GM23338 (cell line): Measurements from ENCODE around the gene LRRC47. TPM values are rescaled to one million over a fixed set of nuclear protein-coding genes. Genes with fewer than 3 reads are reported as not detected.

Source experiments
- ATAC-seq: fragments of 200-7000 bp; cut with Tn5 transposase; 3 replicates; pipeline ENCODE4 v1.9.1; 2020
- DNase-seq: peaks from one replicate; pipeline ENCODE4 v3.0.0-alpha.2; 2015; ENCODE audit warnings: low spot score
- H2AFZ ChIP-seq: fragments of 200-600 bp; sonication (generic); 2 replicates; pipeline ENCODE4 v1.8.0; 2016; ENCODE audit warnings: antibody characterized with exemption, mild to moderate bottlenecking, moderate library complexity
- H3F3A ChIP-seq: fragments of 200-600 bp; sonication (generic); replicated peaks from 2 replicates; pipeline ENCODE4 v1.8.0; 2017; ENCODE audit warnings: antibody characterized with exemption, mixed run types, low read depth
- H3K27ac ChIP-seq: fragments of 200-600 bp; sonication (generic); 2 replicates; pipeline ENCODE4 v1.6.1; 2016; ENCODE audit warnings: low read depth
- H3K27me3 ChIP-seq: fragments of 200-600 bp; sonication (generic); 2 replicates; pipeline ENCODE4 v1.8.0; 2016; ENCODE audit warnings: mild to moderate bottlenecking, mixed run types, moderate library complexity; ENCODE audit not compliant: insufficient read depth
- H3K36me3 ChIP-seq: fragments of 200-600 bp; sonication (generic); 2 replicates; pipeline ENCODE4 v1.8.0; 2016; ENCODE audit warnings: mild to moderate bottlenecking; ENCODE audit not compliant: insufficient read depth
- H3K4me1 ChIP-seq: fragments of 200-600 bp; sonication (generic); 2 replicates; pipeline ENCODE4 v1.8.0; 2016; ENCODE audit warnings: mild to moderate bottlenecking, moderate library complexity; ENCODE audit not compliant: insufficient read depth
- H3K4me2 ChIP-seq: fragments of 200-600 bp; sonication (generic); 2 replicates; pipeline ENCODE4 v1.7.1; 2017; ENCODE audit warnings: mixed run types
- H3K4me3 ChIP-seq: fragments of 200-600 bp; sonication (generic); 2 replicates; pipeline ENCODE4 v1.6.1; 2016; ENCODE audit warnings: mixed run types
- H3K79me2 ChIP-seq: fragments of 200-600 bp; sonication (generic); replicated peaks from 2 replicates; pipeline ENCODE4 v1.8.0; 2017; ENCODE audit warnings: mild to moderate bottlenecking; ENCODE audit not compliant: insufficient read depth
- H3K9me2 ChIP-seq: fragments of 200-600 bp; sonication (generic); 2 replicates; pipeline ENCODE4 v1.8.0; 2017; ENCODE audit not compliant: insufficient read depth
- H4K20me1 ChIP-seq: fragments of 200-600 bp; sonication (generic); replicated peaks from 2 replicates; pipeline ENCODE4 v1.8.0; 2017; ENCODE audit warnings: mild to moderate bottlenecking; ENCODE audit not compliant: insufficient read depth
- H3K27ac Mint-ChIP-seq: 2 replicates; pipeline ENCODE4 v1.8.0; 2020; ENCODE audit warnings: inconsistent platforms, mild to moderate bottlenecking, moderate library complexity, mixed read lengths
- H3K27me3 Mint-ChIP-seq: 3 replicates; pipeline ENCODE4 v1.8.0; 2022; ENCODE audit warnings: low read depth, mild to moderate bottlenecking, moderate library complexity, mixed read lengths, inconsistent platforms; ENCODE audit not compliant: insufficient read depth, poor library complexity
- H3K36me3 Mint-ChIP-seq: 3 replicates; pipeline ENCODE4 v1.8.0; 2021; ENCODE audit warnings: low read depth, mild to moderate bottlenecking, inconsistent platforms, moderate library complexity, mixed read lengths
- H3K4me1 Mint-ChIP-seq: 3 replicates; pipeline ENCODE4 v1.8.0; 2020; ENCODE audit warnings: mild to moderate bottlenecking, inconsistent platforms, mixed read lengths
- H3K4me3 Mint-ChIP-seq: 3 replicates; pipeline ENCODE4 v1.8.0; 2021; ENCODE audit warnings: moderate library complexity, mild to moderate bottlenecking, inconsistent platforms, mixed read lengths
- H3K9me3 Mint-ChIP-seq: 3 replicates; pipeline ENCODE4 v1.8.0; 2020; ENCODE audit warnings: moderate library complexity, mild to moderate bottlenecking, inconsistent platforms, mixed read lengths
- CREB1 ChIP-seq: fragments of 250-450 bp; sonication (Bioruptor Pico); IDR thresholded peaks from 2 replicates; pipeline ENCODE4 v1.5.0; 2020; ENCODE audit warnings: low read depth, mild to moderate bottlenecking, moderate library complexity
- CTCF ChIP-seq, 2 experiments: fragments of 200-600 bp in 1 of 2; sonication (generic) in 1 of 2; conservative IDR thresholded peaks; 2 replicates each; pipeline versions ENCODE4 v1.5.1 to v1.6.1; 2016 to 2017; ENCODE audit warnings: antibody characterized with exemption in 2 of 2, low read depth in 2 of 2, mild to moderate bottlenecking in 2 of 2, moderate library complexity in 1 of 2
- EZH2 ChIP-seq: fragments of 200-600 bp; sonication (generic); IDR thresholded peaks from one replicate; pipeline ENCODE4 v1.8.0; 2017; ENCODE audit warnings: antibody characterized with exemption, mild to moderate bottlenecking, low read depth; ENCODE audit not compliant: unreplicated experiment
- EZH2phosphoT487 ChIP-seq: fragments of 200-600 bp; sonication (generic); IDR thresholded peaks from one replicate; pipeline ENCODE4 v1.8.1; 2018; ENCODE audit warnings: antibody characterized with exemption; ENCODE audit not compliant: unreplicated experiment
- JUNB ChIP-seq: IDR thresholded peaks from one replicate; pipeline ENCODE4 v1.6.1; 2016; ENCODE audit warnings: antibody characterized with exemption; ENCODE audit not compliant: unreplicated experiment
- STAT1 ChIP-seq: IDR thresholded peaks from one replicate; pipeline ENCODE4 v1.6.1; 2016; ENCODE audit warnings: antibody characterized with exemption; ENCODE audit not compliant: unreplicated experiment
- ZNF331 ChIP-seq: fragments of 250-450 bp; sonication (Bioruptor Pico); IDR thresholded peaks from 2 replicates; pipeline ENCODE4 v1.5.0; 2020; ENCODE audit warnings: low read depth, mild to moderate bottlenecking, moderate library complexity
- polyA plus RNA-seq: library from polyadenylated mRNA; unstranded; fragments of >200 nt; fragmentation: Nextera tagmentation; extraction: Ambion mirVana; gene quantifications from 2 replicates; pipeline ENCODE4 v1.2.1, GENCODE V29; 2016
- total RNA-seq: library from RNA; depleted of rRNA; stranded (reverse); fragments of >200 nt; shearing (Covaris generic); gene quantifications from 2 replicates; pipeline ENCODE4 v1.2.3, GENCODE V29; 2014
- TF ChIP-seq, protein P1 (sequence below): IDR thresholded peaks from 2 replicates; pipeline ENCODE4 v1.6.1; 2016; ENCODE audit warnings: antibody characterized with exemption
- TF ChIP-seq, protein P2 (sequence below): IDR thresholded peaks from one replicate; pipeline ENCODE4 v1.6.1; 2018; ENCODE audit warnings: antibody characterized with exemption; ENCODE audit not compliant: unreplicated experiment

Gene LRRC47
- total and polyA plus RNA-seq, 2 experiments from 2014 or later = 15.8 to 76.8 TPM

DNA sequence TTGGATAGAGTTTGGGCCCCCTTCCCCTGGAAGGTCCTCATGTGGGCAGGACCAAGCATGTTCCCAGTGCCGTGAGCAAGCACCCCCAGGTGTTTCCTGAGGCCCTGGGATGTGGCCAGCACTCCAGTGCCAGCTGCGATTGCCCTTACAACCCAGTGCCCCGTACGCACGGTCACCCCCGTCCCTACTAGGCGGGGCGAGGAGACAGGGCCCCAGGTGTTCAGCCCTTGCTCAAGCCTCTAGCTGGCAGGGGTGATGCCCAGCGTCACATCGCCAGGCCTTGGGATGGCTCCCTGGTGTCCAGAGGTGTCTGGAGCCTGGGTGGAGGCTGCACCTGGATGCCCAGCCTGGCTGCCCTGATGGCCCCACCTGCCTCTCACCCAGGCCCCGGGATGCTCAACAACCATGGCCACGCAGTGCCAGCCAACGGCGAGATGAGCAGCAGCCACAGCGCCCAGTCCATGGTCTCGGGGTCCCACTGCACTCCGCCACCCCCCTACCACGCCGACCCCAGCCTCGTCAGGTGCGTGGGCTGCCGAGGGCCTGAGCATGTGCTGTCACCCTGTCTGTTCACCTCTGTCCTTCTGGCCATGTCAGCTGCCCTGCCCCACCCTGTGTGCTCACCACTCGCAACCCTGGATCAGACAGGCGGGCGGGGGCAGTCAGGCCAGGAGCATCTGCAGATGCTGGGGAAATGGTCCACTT, 65.6 kb downstream of the LRRC47 start:
- no peak for ATAC-seq
- Histone ChIP-seq H3K79me2 (no peaks in the 10 kb centered on the region), H3K9me2 (no peaks in the 10 kb centered on the region), H3K36me3 (no peaks in the 10 kb centered on the region), H3K4me3 (no peak overlapping the region), H3K4me1 (peaks cover 12% of the 10 kb centered on the region; the same call in 1 of the 2 replicates), H3F3A (0 out of 2 replicates have a peak, but pooled peaks cover 3% of the 10 kb centered on the region), H3K4me2 (no peak overlapping the region), H3K27me3 (no peaks in the 10 kb centered on the region), H3K27ac (no peak overlapping the region), H4K20me1 (no peaks in the 10 kb centered on the region; the same call in 1 of the 2 replicates), H2AFZ (no peak overlapping the region)
- no peak overlapping the region for H3K4me3 Mint-ChIP-seq
- peaks cover under 1% of the 10 kb centered on the region; the same call in 1 of the 3 replicates for H3K36me3 Mint-ChIP-seq
- no peak for DNase-seq
- H3K9me3 Mint-ChIP-seq = 0 out of 3 replicates have a peak, but pooled peaks cover 2% of the 10 kb centered on the region
- H3K27ac Mint-ChIP-seq = no peak overlapping the region
- peaks cover 12% of the 10 kb centered on the region for H3K4me1 Mint-ChIP-seq
- TF ChIP-seq CREB1 (CRISPR knock-in tag) (no peak), EZH2 (no peak), JUNB (no peak), CTCF (conservative IDR thresholded peaks at IDR 0.05; ENCODE audit: low read depth in 2 of 2) (no peak)
- TF ChIP-seq, protein P1, sequence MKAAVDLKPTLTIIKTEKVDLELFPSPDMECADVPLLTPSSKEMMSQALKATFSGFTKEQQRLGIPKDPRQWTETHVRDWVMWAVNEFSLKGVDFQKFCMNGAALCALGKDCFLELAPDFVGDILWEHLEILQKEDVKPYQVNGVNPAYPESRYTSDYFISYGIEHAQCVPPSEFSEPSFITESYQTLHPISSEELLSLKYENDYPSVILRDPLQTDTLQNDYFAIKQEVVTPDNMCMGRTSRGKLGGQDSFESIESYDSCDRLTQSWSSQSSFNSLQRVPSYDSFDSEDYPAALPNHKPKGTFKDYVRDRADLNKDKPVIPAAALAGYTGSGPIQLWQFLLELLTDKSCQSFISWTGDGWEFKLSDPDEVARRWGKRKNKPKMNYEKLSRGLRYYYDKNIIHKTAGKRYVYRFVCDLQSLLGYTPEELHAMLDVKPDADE = no peak
- peaks cover 9% of the 10 kb centered on the region for H3K27me3 Mint-ChIP-seq

- Mint-ChIP-seq H3K27me3 (peaks cover 9% of the 10 kb centered on the region), H3K9me3 (0 out of 3 replicates have a peak, but pooled peaks cover 2% of the 10 kb centered on the region)
- no peak for ATAC-seq
- TF ChIP-seq CREB1 (CRISPR knock-in tag) (no peak), ZNF331 (CRISPR knock-in tag) (no peak), STAT1 (no peak), CTCF (conservative IDR thresholded peaks at IDR 0.05; ENCODE audit: low read depth in 2 of 2) (no peak), JUNB (no peak), EZH2phosphoT487 (no peak)
- TF ChIP-seq, protein P2, sequence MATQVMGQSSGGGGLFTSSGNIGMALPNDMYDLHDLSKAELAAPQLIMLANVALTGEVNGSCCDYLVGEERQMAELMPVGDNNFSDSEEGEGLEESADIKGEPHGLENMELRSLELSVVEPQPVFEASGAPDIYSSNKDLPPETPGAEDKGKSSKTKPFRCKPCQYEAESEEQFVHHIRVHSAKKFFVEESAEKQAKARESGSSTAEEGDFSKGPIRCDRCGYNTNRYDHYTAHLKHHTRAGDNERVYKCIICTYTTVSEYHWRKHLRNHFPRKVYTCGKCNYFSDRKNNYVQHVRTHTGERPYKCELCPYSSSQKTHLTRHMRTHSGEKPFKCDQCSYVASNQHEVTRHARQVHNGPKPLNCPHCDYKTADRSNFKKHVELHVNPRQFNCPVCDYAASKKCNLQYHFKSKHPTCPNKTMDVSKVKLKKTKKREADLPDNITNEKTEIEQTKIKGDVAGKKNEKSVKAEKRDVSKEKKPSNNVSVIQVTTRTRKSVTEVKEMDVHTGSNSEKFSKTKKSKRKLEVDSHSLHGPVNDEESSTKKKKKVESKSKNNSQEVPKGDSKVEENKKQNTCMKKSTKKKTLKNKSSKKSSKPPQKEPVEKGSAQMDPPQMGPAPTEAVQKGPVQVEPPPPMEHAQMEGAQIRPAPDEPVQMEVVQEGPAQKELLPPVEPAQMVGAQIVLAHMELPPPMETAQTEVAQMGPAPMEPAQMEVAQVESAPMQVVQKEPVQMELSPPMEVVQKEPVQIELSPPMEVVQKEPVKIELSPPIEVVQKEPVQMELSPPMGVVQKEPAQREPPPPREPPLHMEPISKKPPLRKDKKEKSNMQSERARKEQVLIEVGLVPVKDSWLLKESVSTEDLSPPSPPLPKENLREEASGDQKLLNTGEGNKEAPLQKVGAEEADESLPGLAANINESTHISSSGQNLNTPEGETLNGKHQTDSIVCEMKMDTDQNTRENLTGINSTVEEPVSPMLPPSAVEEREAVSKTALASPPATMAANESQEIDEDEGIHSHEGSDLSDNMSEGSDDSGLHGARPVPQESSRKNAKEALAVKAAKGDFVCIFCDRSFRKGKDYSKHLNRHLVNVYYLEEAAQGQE = no peak
- TF ChIP-seq, protein P1 = no peak
Measured at GRCh38 chr1:3729594-3730542, 66.4 kb downstream of the LRRC47 start.

More at GRCh38 chr1:3729594-3730542, 66.4 kb downstream of the LRRC47 start:
- H3K4me1 ChIP-seq = peaks cover 12% of the 10 kb centered on the region; the same call in 1 of the 2 replicates
- H3K4me3 ChIP-seq = no peak overlapping the region
- H4K20me1 ChIP-seq = no peaks in the 10 kb centered on the region; the same call in 1 of the 2 replicates
- Mint-ChIP-seq H3K36me3 (no peaks in the 10 kb centered on the region), H3K4me3 (no peak overlapping the region), H3K27ac (no peak overlapping the region), H3K4me1 (peaks cover 12% of the 10 kb centered on the region)
- H3K9me2 ChIP-seq = no peaks in the 10 kb centered on the region
- H3K27me3 ChIP-seq = no peaks in the 10 kb centered on the region
- no peak overlapping the region for H3K27ac ChIP-seq
- 0 out of 2 replicates have a peak, but pooled peaks cover 3% of the 10 kb centered on the region for H3F3A ChIP-seq
- no peak overlapping the region for H2AFZ ChIP-seq
- no peak overlapping the region for H3K4me2 ChIP-seq
- no peaks in the 10 kb centered on the region for H3K79me2 ChIP-seq
- DNase-seq = no peak
- no peaks in the 10 kb centered on the region for H3K36me3 ChIP-seq
